K562 (cell line): Measurements from ENCODE around the gene ZBTB20. TPM values are rescaled to one million over a fixed set of nuclear protein-coding genes. Genes with fewer than 3 reads are reported as not detected.

ENCODE experiments used
- ATAC-seq: fragments of 200-7000 bp; cut with Tn5 transposase; 3 replicates; pipeline ENCODE4 v1.9.1; 2020; ENCODE audit warnings: moderate library complexity
- BruUV-seq: library from RNA; stranded (reverse); fragments of 400-500 nt; replicated peaks from 2 replicates; lab custom pipeline; 2021; lab: Mats Ljungman, UMichigan
- CTCF ChIA-PET: fragments of 300-600 bp; formaldehyde crosslinking; extraction: SDS; loops from one replicate; lab custom pipeline; 2021; ENCODE audit warnings: low intra/inter-chr PET ratio; lab: Yijun Ruan, JAX
- POLR2A ChIA-PET: fragments of 300-600, 350-650 bp; sonication (Branson Sonifier 250); formaldehyde crosslinking; extraction: SDS; loops from one replicate; lab custom pipeline; 2021; ENCODE audit warnings: antibody characterized with exemption, inconsistent platforms; lab: Yijun Ruan, JAX
- DNase-seq, 4 experiments: peaks; one replicate each; pipeline versions ENCODE4 v3.0.0 to v3.0.0-alpha.2; 2011 to 2018; ENCODE audit warnings: low spot score in 3 of 4, mixed read lengths in 3 of 4; ENCODE audit errors: extremely low read depth in 1 of 4
- FAIRE-seq: peaks from 2 replicates; lab custom pipeline; 2011; peaks lifted over from hg19 to GRCh38; lab: Jason Lieb, UNC
- H2AFZ ChIP-seq: 2 replicates; pipeline ENCODE4 v1.6.0; 2011; ENCODE audit warnings: low read depth, low read length, control low read depth, inconsistent platforms
- H3K27ac ChIP-seq: fragments of 200-600 bp; 3 replicates; pipeline ENCODE4 v1.8.0; 2011; ENCODE audit warnings: low read depth, mild to moderate bottlenecking, control low read depth, inconsistent platforms, low read length, moderate library complexity, mixed read lengths; ENCODE audit errors: extremely low read depth
- H3K27me3 ChIP-seq, 2 experiments: fragments of 300-600 bp in 1 of 2; 2 replicates in 1 of 2; 3 replicates in 1 of 2; pipeline versions ENCODE4 v1.6.0 to v1.8.0; 2011; ENCODE audit warnings: inconsistent platforms in 2 of 2, low read length in 2 of 2, mild to moderate bottlenecking in 1 of 2, mixed read lengths in 1 of 2, moderate library complexity in 1 of 2; ENCODE audit not compliant: control insufficient read depth in 2 of 2, insufficient read depth in 2 of 2
- H3K36me3 ChIP-seq: fragments of 300-600 bp; 3 replicates; pipeline ENCODE4 v1.8.0; 2011; ENCODE audit warnings: mild to moderate bottlenecking, low read length, inconsistent platforms; ENCODE audit not compliant: control insufficient read depth, insufficient read depth
- H3K4me1 ChIP-seq, 2 experiments: fragments of 200-600 bp in 1 of 2; replicated peaks in 1 of 2; 2 replicates in 1 of 2; 3 replicates in 1 of 2; pipeline versions ENCODE4 v1.5.1 to v1.8.0; 2011; ENCODE audit warnings: inconsistent platforms in 2 of 2, low read length in 2 of 2, mild to moderate bottlenecking in 1 of 2, mixed read lengths in 1 of 2, moderate library complexity in 1 of 2; ENCODE audit not compliant: control insufficient read depth in 2 of 2, insufficient read depth in 2 of 2
- H3K4me2 ChIP-seq: 2 replicates; pipeline ENCODE4 v1.6.1; 2011; ENCODE audit warnings: low read length, control low read depth, inconsistent platforms, mixed read lengths; ENCODE audit not compliant: insufficient read depth
- H3K4me3 ChIP-seq: fragments of 200-600 bp; sonication (generic), shearing (Covaris generic); 2 replicates; pipeline ENCODE4 v1.5.1; 2016; ENCODE audit warnings: control low read depth, inconsistent platforms
- H3K79me2 ChIP-seq: fragments of 200-600 bp; 3 replicates; pipeline ENCODE4 v1.8.0; 2011; ENCODE audit warnings: low read length, inconsistent platforms; ENCODE audit not compliant: control insufficient read depth, insufficient read depth
- H3K9ac ChIP-seq, 2 experiments: 2 replicates each; pipeline versions ENCODE4 v1.6.0 to v1.6.1; 2011; ENCODE audit warnings: low read depth in 2 of 2, low read length in 2 of 2, control low read depth in 1 of 2, inconsistent platforms in 1 of 2, mild to moderate bottlenecking in 1 of 2, mixed read lengths in 1 of 2; ENCODE audit not compliant: insufficient read depth in 1 of 2
- H3K9me1 ChIP-seq: one replicate; pipeline ENCODE4 v1.6.0; 2011; ENCODE audit warnings: inconsistent platforms, mild to moderate bottlenecking, low read length, moderate library complexity; ENCODE audit not compliant: control insufficient read depth, insufficient read depth
- H3K9me3 ChIP-seq: replicated peaks from 2 replicates; pipeline ENCODE4 v1.5.1; 2011; ENCODE audit warnings: low read depth, low read length, inconsistent platforms; ENCODE audit not compliant: control insufficient read depth, insufficient read depth
- H4K20me1 ChIP-seq: replicated peaks from 2 replicates; pipeline ENCODE4 v1.6.1; 2011; ENCODE audit warnings: low read length, inconsistent platforms, mixed read lengths; ENCODE audit not compliant: control insufficient read depth, insufficient read depth
- CTBP1 ChIP-seq: fragments of 450-650 bp; IDR thresholded peaks from 2 replicates; pipeline ENCODE4 v1.6.1; 2016; ENCODE audit warnings: borderline replicate concordance
- ETS2 ChIP-seq: IDR thresholded peaks from 2 replicates; pipeline ENCODE4 v1.6.1; 2016; ENCODE audit warnings: borderline replicate concordance, missing genetic modification characterization, mild to moderate bottlenecking, moderate library complexity, missing compliant biosample characterization; ENCODE audit not compliant: poor library complexity, severe bottlenecking
- FOXA1 ChIP-seq: fragments of 450-650 bp; IDR thresholded peaks from 2 replicates; pipeline ENCODE4 v1.6.1; 2016; ENCODE audit warnings: mild to moderate bottlenecking, borderline replicate concordance
- FOXP1 ChIP-seq: sonication (generic); formaldehyde crosslinking; IDR thresholded peaks from 2 replicates; pipeline ENCODE4 v1.8.0; 2022; ENCODE audit warnings: mild to moderate bottlenecking, missing genetic modification reagents
- GABPB1 ChIP-seq: sonication (generic); formaldehyde crosslinking; IDR thresholded peaks from 2 replicates; pipeline ENCODE4 v1.8.0; 2022; ENCODE audit warnings: mild to moderate bottlenecking, missing genetic modification reagents
- KLF10 ChIP-seq: fragments of 250-450 bp; sonication (Bioruptor Pico); IDR thresholded peaks from 2 replicates; pipeline ENCODE4 v1.6.1; 2021; ENCODE audit warnings: matching md5 sums
- MIER1 ChIP-seq: fragments of 450-650 bp; IDR thresholded peaks from 2 replicates; pipeline ENCODE4 v1.6.1; 2016; ENCODE audit warnings: antibody characterized with exemption, mild to moderate bottlenecking, low read depth
- PHF21A ChIP-seq: fragments of 450-650 bp; IDR thresholded peaks from 2 replicates; pipeline ENCODE4 v1.6.1; 2017; ENCODE audit warnings: low read depth, borderline replicate concordance
- RBM39 ChIP-seq: fragments of 200-400 bp; formaldehyde crosslinking; optimal IDR thresholded peaks from 2 replicates; pipeline ENCODE3; 2018; ENCODE audit warnings: low read depth, low read length
- TAF7 ChIP-seq: fragments of 450-650 bp; IDR thresholded peaks from 2 replicates; pipeline ENCODE4 v1.6.1; 2016; ENCODE audit warnings: missing genetic modification characterization, missing compliant biosample characterization
- WGBS: fragments of 100-300 bp; shearing (Covaris generic); methylation state at CpG from one replicate; pipeline ENCODE4 v1.1.6; 2016; ENCODE audit warnings: low coverage, mixed read lengths; ENCODE audit not compliant: insufficient coverage; ENCODE audit errors: missing lambda C conversion rate; 5-methylcytosine and 5-hydroxymethylcytosine counted together
- in situ Hi-C: fragments of 300-500 bp; cut with MboI; formaldehyde crosslinking; loops from 4 replicates; pipeline ENCODE4 v1.15.0; 2018; ENCODE audit warnings: inconsistent platforms, mixed read lengths
- intact Hi-C: fragments of 100-400 bp; cut with micrococcal nuclease; formaldehyde crosslinking; loops from 2 replicates; pipeline ENCODE4 v1.14.2; 2022
- polyA plus RNA-seq, 8 experiments: library from polyadenylated mRNA; depleted of rRNA in 4 of 8; stranded (reverse) in 5 of 8; unstranded in 3 of 8; fragments of >200 nt; fragmentation: Nextera tagmentation in 2 of 8; fragmentation: Illumina TruSeq in 1 of 8; extraction: Ambion mirVana in 2 of 8; extraction: Trizol in 1 of 8; gene quantifications; 2 replicates each; pipeline versions ENCODE4 v1.2.1 to v1.2.3, GENCODE V29; 2011 to 2014; ENCODE audit warnings: inconsistent platforms in 1 of 8, missing spikeins in 1 of 8
- total RNA-seq, 7 experiments: library from RNA; depleted of rRNA in 6 of 7; stranded (reverse); fragments of >200 nt in 6 of 7; fragmentation: Illumina TruSeq in 2 of 7; extraction: Trizol in 2 of 7; gene quantifications; 2 replicates each; pipeline versions ENCODE4 v1.2.1 to v1.2.3, GENCODE V29; 2011 to 2021; ENCODE audit warnings: low replicate concordance in 1 of 7
- TF ChIP-seq, protein P1 (sequence below): fragments of 450-650 bp; IDR thresholded peaks from 2 replicates; pipeline ENCODE4 v1.7.1; 2018; ENCODE audit warnings: mild to moderate bottlenecking, low read depth; ENCODE audit not compliant: partially characterized antibody
- TF ChIP-seq, protein P2 (sequence below): sonication (generic); formaldehyde crosslinking; IDR thresholded peaks from 2 replicates; pipeline ENCODE4 v1.8.1; 2023; ENCODE audit warnings: mild to moderate bottlenecking, missing genetic modification reagents
- TF ChIP-seq, protein P3 (sequence below): fragments of 200-800 bp; sonication (Bioruptor generic); IDR thresholded peaks from 2 replicates; pipeline ENCODE4 v1.6.1; 2016; ENCODE audit warnings: missing genetic modification characterization, missing compliant biosample characterization

ZBTB20 gene
- total and polyA plus RNA-seq, 9 of the 15 experiments (the other 6 are each of a cell fraction or from before 2014, with no cell fraction given), result 0.17 to 1.7 (median 0.45) TPM

DNA sequence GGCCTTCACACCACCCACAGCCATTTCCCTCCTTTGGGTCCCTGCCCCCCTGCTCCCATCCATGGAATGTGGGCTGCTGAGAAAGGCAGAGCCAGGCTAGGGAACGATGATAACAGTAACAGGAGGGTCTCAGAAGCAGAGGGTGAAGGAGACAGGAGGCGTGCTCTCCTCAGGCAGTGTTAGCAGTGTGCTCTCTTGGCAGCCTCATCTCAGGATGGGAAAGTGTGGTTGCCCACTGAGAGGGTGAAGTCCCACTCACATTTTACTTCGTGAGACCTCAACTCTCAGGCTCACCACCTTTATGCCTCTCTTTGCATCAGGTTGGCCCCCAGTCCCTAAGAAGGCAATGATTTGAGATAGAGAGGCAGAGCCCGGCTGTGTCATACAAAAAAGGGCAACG, 828.8 kb downstream of the ZBTB20 start:
- Histone ChIP-seq H3K79me2 (no peaks in the 10 kb centered on the region), H3K4me2 (no peak overlapping the region), H3K4me1 (no peaks in the 10 kb centered on the region), H4K20me1 (no peaks in the 10 kb centered on the region), H3K9me1 (no peaks in the 10 kb centered on the region), H3K9ac (no peak overlapping the region), H3K4me3 (no peak overlapping the region), H2AFZ (no peak overlapping the region), H3K27ac (no peak overlapping the region), H3K36me3 (no peaks in the 10 kb centered on the region), H3K27me3 (no peaks in the 10 kb centered on the region), H3K9me3 (no peaks in the 10 kb centered on the region)
- ATAC-seq (no peak), FAIRE-seq (no peak), DNase-seq (no peak)
- no peak for TF ChIP-seq ETS2 (tag)
- TF ChIP-seq FOXP1 (CRISPR knock-in tag), result no peak
- TF ChIP-seq, protein P1, sequence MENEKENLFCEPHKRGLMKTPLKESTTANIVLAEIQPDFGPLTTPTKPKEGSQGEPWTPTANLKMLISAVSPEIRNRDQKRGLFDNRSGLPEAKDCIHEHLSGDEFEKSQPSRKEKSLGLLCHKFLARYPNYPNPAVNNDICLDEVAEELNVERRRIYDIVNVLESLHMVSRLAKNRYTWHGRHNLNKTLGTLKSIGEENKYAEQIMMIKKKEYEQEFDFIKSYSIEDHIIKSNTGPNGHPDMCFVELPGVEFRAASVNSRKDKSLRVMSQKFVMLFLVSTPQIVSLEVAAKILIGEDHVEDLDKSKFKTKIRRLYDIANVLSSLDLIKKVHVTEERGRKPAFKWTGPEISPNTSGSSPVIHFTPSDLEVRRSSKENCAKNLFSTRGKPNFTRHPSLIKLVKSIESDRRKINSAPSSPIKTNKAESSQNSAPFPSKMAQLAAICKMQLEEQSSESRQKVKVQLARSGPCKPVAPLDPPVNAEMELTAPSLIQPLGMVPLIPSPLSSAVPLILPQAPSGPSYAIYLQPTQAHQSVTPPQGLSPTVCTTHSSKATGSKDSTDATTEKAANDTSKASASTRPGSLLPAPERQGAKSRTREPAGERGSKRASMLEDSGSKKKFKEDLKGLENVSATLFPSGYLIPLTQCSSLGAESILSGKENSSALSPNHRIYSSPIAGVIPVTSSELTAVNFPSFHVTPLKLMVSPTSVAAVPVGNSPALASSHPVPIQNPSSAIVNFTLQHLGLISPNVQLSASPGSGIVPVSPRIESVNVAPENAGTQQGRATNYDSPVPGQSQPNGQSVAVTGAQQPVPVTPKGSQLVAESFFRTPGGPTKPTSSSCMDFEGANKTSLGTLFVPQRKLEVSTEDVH, result no peak
- no peak for TF ChIP-seq GABPB1 (CRISPR knock-in tag)
- TF ChIP-seq FOXA1, result no peak
- TF ChIP-seq, protein P2, sequence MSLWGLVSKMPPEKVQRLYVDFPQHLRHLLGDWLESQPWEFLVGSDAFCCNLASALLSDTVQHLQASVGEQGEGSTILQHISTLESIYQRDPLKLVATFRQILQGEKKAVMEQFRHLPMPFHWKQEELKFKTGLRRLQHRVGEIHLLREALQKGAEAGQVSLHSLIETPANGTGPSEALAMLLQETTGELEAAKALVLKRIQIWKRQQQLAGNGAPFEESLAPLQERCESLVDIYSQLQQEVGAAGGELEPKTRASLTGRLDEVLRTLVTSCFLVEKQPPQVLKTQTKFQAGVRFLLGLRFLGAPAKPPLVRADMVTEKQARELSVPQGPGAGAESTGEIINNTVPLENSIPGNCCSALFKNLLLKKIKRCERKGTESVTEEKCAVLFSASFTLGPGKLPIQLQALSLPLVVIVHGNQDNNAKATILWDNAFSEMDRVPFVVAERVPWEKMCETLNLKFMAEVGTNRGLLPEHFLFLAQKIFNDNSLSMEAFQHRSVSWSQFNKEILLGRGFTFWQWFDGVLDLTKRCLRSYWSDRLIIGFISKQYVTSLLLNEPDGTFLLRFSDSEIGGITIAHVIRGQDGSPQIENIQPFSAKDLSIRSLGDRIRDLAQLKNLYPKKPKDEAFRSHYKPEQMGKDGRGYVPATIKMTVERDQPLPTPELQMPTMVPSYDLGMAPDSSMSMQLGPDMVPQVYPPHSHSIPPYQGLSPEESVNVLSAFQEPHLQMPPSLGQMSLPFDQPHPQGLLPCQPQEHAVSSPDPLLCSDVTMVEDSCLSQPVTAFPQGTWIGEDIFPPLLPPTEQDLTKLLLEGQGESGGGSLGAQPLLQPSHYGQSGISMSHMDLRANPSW (CRISPR knock-in tag), result no peak
- TF ChIP-seq, protein P3, sequence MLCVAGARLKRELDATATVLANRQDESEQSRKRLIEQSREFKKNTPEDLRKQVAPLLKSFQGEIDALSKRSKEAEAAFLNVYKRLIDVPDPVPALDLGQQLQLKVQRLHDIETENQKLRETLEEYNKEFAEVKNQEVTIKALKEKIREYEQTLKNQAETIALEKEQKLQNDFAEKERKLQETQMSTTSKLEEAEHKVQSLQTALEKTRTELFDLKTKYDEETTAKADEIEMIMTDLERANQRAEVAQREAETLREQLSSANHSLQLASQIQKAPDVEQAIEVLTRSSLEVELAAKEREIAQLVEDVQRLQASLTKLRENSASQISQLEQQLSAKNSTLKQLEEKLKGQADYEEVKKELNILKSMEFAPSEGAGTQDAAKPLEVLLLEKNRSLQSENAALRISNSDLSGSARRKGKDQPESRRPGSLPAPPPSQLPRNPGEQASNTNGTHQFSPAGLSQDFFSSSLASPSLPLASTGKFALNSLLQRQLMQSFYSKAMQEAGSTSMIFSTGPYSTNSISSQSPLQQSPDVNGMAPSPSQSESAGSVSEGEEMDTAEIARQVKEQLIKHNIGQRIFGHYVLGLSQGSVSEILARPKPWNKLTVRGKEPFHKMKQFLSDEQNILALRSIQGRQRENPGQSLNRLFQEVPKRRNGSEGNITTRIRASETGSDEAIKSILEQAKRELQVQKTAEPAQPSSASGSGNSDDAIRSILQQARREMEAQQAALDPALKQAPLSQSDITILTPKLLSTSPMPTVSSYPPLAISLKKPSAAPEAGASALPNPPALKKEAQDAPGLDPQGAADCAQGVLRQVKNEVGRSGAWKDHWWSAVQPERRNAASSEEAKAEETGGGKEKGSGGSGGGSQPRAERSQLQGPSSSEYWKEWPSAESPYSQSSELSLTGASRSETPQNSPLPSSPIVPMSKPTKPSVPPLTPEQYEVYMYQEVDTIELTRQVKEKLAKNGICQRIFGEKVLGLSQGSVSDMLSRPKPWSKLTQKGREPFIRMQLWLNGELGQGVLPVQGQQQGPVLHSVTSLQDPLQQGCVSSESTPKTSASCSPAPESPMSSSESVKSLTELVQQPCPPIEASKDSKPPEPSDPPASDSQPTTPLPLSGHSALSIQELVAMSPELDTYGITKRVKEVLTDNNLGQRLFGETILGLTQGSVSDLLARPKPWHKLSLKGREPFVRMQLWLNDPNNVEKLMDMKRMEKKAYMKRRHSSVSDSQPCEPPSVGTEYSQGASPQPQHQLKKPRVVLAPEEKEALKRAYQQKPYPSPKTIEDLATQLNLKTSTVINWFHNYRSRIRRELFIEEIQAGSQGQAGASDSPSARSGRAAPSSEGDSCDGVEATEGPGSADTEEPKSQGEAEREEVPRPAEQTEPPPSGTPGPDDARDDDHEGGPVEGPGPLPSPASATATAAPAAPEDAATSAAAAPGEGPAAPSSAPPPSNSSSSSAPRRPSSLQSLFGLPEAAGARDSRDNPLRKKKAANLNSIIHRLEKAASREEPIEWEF, result no peak
- TF ChIP-seq PHF21A, result no peak
- no peak for TF ChIP-seq KLF10 (CRISPR knock-in tag)
- TF ChIP-seq CTBP1, result no peak
- TF ChIP-seq TAF7 (tag), result no peak
- no peak for TF ChIP-seq RBM39
- TF ChIP-seq MIER1, result no peak
- ChIA-PET POLR2A (no interaction called here), CTCF (no interaction called here)
- WGBS, result 4% methylated on average over 5 of the region's 5 CpGs
- BruUV-seq, result no TSS peak
- intact Hi-C loops (no loop called here), in situ Hi-C loops (no loop called here)
